Measurements from ENCODE around the gene LCN12. TPM values are rescaled to one million over a fixed set of nuclear protein-coding genes. Genes with fewer than 3 reads are reported as not detected.

LCN12 gene
- total and polyA plus RNA-seq, 7 donors: 0.06 to 1.5 (median 0.27) TPM; not detected in 1

DNA sequence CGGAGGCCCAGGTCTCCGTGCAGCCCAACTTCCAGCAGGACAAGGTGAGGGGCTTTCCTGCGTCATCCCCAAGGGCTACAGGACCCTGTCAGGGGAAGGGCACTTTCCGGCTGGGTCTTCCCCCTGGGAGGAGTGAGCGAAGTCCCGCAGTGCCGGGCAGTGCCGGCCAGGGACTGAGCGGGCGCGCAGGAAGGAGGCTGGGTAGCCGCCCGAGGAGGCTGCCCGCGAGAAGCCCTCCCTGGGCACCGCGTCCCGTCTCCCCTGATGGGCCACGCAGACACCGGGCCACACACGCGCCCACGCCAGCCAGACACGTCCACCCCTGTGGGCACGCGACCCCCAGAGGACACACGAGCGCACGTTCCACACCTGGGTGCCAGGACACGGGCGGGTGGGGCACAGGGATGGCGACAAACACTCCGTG lies 25.6 kb downstream of the LCN12 start:
- H3K27ac ChIP-seq: no peak overlapping the region
- H3K36me3 ChIP-seq (ENCODE audit: insufficient read depth in 1 of 2, low read depth in 1 of 2): no peaks in the 10 kb centered on the region
- peaks cover 0 to 4% (median 3%) of the 10 kb centered on the region in 3 donors for H3K27me3 ChIP-seq (ENCODE audit: insufficient read depth in 3 of 3, low read length in 2 of 3)
- H3K4me1 ChIP-seq: peaks cover 12% of the 10 kb centered on the region
- DNase-seq (no peak), ATAC-seq (peak in 3 of 4 donors; percentile 2 to 5 (median 4))
- WGBS, 3 donors: 10 to 11% (median 10%) methylated on average over 23 to 33 of the region's 33 CpGs
- no peaks in the 10 kb centered on the region for H3K9me3 ChIP-seq
- peak overlapping the region; percentile 64 for H3K4me3 ChIP-seq
- intact Hi-C loops (cut with DNase I): no loop called here
- TF ChIP-seq CTCF (IDR thresholded peaks at IDR 0.05): no peak

DNA sequence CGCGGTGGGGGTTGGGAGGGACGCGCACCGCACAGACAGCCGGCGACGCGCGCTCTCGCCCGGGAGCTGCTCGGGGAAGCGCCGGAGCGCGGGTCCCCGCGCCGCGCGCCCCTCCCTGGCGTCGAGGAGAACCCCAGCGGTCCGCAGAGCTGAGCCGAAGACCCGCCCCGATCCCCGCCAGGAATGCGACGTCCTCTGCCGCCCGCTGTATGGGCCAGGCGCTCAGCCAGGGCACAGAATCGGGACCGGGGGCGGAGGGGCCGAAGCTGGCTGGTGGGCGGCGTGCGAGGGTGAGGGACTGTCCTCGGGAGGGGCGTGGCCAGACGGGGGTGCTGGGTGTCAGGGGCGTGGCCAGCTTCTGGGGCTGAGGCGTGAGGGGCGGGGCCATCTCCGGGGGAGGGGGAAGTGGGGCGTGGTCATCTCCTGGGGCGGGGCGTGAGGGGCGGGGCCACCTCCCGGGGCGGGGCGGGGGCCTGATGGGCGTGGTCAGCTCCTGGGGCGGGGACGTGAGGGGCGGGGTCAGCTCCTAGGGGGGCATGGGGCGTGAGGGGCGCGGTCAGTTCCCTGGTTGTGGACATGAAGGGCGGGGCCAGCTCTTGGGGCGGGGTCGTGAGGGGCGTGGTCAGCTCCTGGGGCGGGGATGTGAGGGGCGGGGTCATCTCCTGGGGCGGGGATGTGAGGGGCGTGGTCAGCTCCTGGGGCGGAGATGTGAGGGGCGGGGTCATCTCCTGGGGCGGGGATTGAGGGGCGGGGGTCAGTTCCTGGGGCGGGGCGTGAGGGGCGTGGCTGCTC lies 26.2 kb downstream of the LCN12 start:
- intact Hi-C loops (cut with DNase I): no loop called here
- peak overlapping the region; percentile 64 for H3K4me3 ChIP-seq
- ATAC-seq (peak; percentile 58 to 76 (median 68)), DNase-seq (peak; percentile 74 to 89)
- no peak for TF ChIP-seq CTCF (IDR thresholded peaks at IDR 0.05)
- peaks cover 12% of the 10 kb centered on the region for H3K4me1 ChIP-seq
- peaks cover 0 to 8% (median 6%) of the 10 kb centered on the region in 3 donors for H3K27me3 ChIP-seq (ENCODE audit: insufficient read depth in 3 of 3, low read length in 2 of 3)
- whole genome bisulfite sequencing, 3 donors: 1 to 2% (median 2%) methylated on average over 33 to 78 of the region's 78 CpGs
- no peak overlapping the region for H3K27ac ChIP-seq
- H3K36me3 ChIP-seq (ENCODE audit: insufficient read depth in 1 of 2, low read depth in 1 of 2): no peaks in the 10 kb centered on the region
- H3K9me3 ChIP-seq: no peaks in the 10 kb centered on the region

DNA sequence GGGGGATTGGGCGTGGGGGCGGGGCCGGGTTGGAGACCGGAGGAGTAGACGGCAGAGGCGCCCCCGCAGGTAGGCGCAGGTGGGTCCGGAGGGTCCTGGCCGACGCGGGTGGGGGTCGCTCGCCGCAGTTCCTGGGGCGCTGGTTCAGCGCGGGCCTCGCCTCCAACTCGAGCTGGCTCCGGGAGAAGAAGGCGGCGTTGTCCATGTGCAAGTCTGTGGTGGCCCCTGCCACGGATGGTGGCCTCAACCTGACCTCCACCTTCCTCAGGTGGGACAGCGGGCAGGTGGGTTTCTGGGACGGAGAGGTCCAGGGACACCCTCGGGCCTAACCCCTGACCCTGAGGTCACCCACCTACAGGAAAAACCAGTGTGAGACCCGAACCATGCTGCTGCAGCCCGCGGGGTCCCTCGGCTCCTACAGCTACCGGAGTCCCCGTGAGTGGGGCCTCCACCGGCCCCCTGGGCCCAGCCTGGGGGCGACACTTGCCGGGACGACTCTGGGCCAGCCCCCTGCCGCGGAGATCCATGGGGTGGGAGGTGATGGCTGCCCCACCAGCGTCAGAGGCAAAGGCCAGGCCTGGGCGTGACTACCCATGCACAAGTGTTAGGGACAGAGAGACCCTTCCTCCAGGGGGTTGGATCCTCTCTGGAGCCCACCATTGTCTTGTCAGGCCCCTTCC lies 26.9 kb downstream of the LCN12 start:
- Histone ChIP-seq H3K4me1 (peaks cover 12% of the 10 kb centered on the region), H3K9me3 (no peaks in the 10 kb centered on the region), H3K27me3 (ENCODE audit: insufficient read depth in 3 of 3, low read length in 2 of 3) (peaks cover 0 to 16% (median 6%) of the 10 kb centered on the region in 3 donors), H3K36me3 (ENCODE audit: insufficient read depth in 1 of 2, low read depth in 1 of 2) (no peaks in the 10 kb centered on the region), H3K27ac (no peak overlapping the region), H3K4me3 (no peak overlapping the region)
- DNase-seq (peak in 1 of 2 donors; percentile 53), ATAC-seq (no peak)
- intact Hi-C loops (cut with DNase I): no loop called here
- TF ChIP-seq CTCF (IDR thresholded peaks at IDR 0.05): no peak
- WGBS, 3 donors: 57 to 63% (median 58%) methylated on average over 26 to 41 of the region's 41 CpGs

DNA sequence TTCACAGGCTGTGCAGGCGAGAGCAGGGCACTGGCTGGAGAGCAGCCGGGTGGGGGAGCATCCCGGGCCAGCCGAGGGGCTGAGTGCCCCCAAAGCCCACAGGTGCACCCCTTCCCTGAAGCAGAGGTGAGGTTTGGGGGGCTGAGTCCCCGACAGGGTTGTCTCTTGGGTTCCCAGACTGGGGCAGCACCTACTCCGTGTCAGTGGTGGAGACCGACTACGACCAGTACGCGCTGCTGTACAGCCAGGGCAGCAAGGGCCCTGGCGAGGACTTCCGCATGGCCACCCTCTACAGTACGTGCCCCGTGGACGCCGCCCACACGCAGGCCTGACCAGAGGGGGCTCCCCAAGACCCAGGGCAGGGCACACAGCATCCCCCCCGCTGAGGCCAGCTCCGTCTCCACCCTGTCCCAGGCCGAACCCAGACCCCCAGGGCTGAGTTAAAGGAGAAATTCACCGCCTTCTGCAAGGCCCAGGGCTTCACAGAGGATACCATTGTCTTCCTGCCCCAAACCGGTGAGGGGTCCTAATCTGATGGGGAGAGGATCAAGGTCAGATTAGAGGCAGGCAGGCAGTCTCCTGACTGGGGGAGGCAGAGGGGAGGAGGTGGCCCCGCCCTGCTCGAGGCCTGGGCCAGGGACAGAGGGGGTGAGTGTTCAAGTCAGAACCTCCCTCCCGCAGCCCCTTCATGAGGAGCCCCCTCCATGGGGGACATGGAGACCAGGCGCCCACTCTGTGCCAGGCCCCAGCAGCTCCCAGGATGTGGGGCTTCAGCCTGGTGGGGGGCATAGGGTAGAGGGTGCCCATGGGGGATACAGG lies 27.9 kb downstream of the LCN12 start:
- Histone ChIP-seq H3K9me3 (no peaks in the 10 kb centered on the region), H3K27me3 (ENCODE audit: insufficient read depth in 3 of 3, low read length in 2 of 3) (peaks cover 0 to 25% (median 11%) of the 10 kb centered on the region in 3 donors), H3K4me1 (peaks cover 12% of the 10 kb centered on the region), H3K27ac (no peak overlapping the region), H3K36me3 (ENCODE audit: insufficient read depth in 1 of 2, low read depth in 1 of 2) (no peaks in the 10 kb centered on the region), H3K4me3 (no peak overlapping the region)
- 84 to 87% (median 87%) methylated on average over 25 to 26 of the region's 26 CpGs for WGBS, 3 donors
- DNase-seq (no peak), ATAC-seq (no peak)
- intact Hi-C loops (cut with DNase I): no loop called here
- TF ChIP-seq CTCF (IDR thresholded peaks at IDR 0.05): no peak
